GM18868 (cell line): ENCODE results near the gene ZNF827.
A peak's percentile ranks its signal among the peaks of the same experiment; 100 is the strongest.

ENCODE experiments used
- ATAC-seq: cut with Tn5 transposase; IDR thresholded peaks from one replicate; pipeline ENCODE4 v1.9.1; 2021; ENCODE audit warnings: mild to moderate bottlenecking, moderate library complexity; ENCODE audit not compliant: unreplicated experiment

ZNF827 gene

DNA sequence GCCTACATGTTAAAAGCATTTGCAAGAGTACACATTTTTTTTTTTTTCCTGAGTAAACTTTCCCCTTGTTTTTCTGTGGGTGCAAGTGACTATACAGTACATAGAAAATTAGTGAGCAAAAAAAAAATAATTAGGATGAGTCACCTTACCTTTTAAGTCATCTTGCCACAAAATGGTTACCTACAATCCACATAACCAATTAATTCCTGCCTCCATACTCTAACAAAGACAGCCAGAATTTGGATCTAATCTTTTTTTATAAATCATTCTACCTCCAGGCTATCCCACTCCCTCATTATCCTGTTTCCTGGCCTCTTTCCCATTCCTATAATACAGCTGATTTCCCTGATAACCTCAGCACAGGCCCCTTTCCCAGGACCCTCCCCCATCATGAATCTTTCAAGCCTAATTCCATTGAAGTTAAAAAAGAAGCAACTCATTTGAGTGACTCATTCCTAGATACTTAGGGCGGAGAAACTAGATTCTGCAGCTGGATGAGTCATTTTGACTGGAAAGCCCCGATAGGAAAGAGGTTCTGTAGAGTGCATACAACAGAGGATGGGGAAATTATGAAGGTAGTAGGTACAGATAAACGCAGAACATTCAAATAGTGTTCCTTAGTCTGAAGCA is 130.5 kb downstream of the ZNF827 start:
- ATAC-seq: peak; percentile 74

DNA sequence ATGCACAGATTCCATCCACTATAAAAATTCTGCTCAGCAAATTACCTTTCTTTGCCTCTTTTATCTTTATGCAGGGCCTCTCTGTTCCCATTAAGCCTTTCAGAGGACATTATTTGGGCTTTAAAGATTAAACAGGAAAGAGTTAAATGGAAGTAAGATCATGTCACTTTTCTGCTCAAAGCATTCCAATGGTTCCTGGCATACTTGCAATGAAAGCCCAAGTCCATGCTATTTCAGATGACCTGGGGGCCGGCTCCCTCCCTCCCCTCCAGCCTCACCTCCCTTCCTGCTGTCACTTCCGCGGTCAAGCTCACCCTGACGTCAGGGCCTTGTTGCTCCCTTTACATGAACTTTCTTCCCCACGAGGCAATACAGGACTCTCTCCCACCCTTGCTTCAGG is 133.1 kb downstream of the ZNF827 start:
- no peak for ATAC-seq

DNA sequence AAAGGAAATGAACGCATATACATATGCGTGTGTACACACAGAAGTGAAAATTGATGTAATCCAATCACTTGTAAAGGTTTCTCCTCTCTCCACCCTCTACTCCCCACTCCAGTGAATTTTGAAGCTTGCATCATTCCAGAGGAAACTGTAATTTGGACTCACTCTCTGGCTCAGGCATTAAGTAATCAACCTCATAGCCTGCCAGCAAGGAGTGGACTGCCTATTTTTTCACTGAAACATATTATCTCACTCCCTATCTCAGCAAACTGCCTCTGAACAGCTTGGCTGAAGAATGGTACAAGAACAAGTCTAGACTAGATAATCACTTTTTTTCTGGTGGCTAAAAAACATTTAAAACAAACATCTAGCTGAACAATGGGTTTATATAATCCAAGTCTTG is 134.5 kb downstream of the ZNF827 start:
- ATAC-seq: no peak

DNA sequence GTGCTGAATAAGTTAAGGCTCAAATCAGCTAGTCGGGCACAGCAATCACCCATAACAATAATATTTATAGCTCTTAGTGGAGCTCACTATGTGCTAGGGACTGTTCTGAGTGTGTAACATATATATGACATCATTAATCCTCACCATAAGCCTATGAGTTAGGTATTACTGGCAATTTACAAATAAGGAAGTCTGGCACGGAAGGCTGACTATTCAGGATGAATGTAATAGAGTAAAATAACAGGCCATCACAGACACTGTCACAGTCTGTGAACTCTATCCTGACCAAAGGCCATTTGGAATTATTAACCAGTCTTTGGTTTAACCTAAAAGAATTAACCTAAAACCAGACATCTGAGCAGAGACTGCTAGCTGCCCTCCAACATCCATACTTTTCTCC is 139.4 kb downstream of the ZNF827 start:
- no peak for ATAC-seq

DNA sequence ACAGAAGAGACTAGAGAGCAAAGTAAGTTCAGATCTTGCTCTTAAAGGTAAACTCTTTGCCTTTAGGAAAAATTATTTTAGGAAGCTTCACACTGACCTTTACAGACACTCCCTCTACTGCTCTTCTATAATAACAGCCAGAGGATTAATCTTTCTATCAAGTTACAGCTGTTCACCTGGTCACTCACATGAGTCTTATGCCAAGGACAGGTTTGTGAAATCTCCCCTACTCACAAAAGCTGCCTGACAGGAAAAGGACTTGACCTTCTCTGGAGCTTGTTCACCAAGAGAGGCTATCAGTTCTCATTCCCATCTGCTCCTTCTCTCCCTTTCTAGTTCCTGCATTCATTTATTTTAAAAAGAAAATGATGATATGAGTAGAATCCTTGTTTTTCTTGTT is 141.3 kb downstream of the ZNF827 start:
- no peak for ATAC-seq

DNA sequence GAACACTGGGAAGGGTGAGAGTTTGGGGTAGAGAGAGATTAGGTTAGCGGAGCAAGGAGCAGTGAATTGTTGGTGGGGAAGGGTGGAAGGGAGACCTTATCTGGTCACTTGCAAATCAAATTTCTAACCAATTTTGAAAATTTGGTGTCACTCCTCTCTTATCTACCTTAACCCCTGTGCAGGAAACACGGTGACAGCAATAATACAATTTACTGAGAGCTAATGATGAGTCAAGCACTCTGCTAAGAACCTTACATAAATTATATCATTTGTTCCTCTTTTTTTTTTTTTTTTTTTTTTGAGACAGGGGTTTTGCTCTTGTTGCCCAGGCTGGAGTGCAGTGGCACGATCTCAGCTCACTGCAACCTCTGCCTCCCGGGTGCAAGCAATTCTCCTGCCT is 142.3 kb downstream of the ZNF827 start:
- ATAC-seq: no peak

DNA sequence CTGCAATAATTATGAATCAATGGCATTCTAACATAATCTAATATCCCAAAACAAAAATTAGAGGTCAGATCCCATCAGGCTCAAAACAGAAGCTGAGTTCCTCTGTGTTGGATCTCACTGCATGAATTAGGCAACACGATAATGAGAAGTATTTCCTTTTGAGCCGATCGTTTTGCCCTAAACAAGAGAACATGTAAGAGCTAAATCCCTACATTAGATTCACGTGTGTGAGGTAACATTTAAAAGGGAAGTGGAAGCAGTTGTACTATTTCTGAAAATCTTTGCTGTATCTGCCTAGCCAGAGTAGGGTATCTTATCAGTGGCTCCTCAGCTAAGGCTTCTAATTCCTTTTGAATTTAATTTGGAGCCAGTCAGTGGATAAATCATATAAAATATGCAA is 143.1 kb downstream of the ZNF827 start:
- ATAC-seq: no peak

DNA sequence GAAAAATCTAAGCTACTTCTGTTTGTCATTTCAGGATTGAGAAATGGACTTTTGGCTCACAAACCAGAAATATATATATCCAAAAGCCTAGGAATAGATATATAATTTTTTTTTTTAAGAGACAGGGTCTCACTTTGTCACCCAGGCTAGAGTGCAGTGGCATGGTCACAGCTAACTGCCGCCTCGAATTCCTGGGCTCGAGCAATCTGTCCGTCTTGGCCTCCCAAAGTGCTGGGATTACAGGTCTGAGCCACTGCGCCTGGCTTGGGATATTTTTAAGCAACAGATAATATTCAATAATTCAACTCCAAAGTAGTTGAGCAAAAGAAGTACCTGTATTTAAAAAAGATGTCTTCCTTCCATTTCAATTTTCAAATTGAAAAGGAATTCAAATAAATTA is 146.2 kb downstream of the ZNF827 start:
- no peak for ATAC-seq

DNA sequence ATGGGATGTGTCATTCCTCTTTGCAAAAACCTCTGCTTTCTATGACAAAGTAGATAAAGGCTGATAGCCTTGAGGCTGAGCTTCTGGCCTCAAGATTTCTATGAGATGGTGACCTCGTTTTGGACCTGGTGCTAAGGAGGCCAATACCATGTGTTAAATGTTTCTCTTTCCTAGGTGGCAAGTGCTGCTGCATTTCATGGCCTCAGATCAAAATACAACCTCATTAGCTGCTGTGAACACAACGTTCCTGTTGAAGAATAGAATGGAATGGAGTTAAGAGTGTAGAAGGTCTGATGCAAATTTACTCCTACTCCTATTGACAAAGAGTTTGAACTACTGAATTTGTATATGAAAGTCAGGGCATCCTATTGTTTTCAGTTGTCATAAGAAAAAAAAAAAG is 146.6 kb downstream of the ZNF827 start:
- ATAC-seq: no peak

DNA sequence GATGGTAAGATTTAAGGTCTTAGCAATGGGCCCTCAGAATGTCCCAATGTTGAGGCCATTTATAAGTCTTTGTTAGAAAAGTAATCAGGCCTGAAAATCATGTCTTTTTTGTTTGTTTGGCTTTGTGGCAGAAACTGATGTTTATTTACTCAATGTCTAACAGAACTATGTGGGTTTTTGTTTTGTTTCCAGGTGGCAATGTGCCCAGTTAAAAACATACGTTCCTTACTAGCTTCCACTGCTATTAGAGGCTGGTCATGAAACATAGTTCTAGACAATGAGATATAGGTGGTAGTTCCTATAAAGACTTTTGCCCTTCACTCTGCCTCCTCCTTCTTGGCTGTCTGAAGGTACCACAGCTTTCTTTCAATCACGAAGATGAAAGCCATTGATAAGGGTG is 149.9 kb downstream of the ZNF827 start:
- ATAC-seq: no peak

DNA sequence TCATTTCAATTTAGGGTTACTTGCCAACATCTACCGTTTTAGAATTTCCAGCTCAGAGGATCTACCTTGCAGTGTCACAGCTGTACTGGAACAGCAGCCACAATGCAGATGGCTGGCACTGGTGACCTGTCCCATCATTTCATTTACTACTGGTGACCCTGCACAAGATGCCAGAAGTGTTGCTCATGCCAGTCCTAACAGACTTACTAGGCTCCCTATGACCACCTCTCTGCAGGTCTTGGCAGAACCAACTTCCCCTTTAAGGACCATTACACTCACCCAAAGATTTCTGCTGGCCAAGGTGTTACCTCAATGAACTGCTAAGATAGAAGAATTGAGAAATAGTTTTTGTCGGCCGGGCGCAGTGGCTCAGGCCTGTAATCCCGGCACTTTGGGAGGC is 151.8 kb downstream of the ZNF827 start:
- ATAC-seq: no peak

DNA sequence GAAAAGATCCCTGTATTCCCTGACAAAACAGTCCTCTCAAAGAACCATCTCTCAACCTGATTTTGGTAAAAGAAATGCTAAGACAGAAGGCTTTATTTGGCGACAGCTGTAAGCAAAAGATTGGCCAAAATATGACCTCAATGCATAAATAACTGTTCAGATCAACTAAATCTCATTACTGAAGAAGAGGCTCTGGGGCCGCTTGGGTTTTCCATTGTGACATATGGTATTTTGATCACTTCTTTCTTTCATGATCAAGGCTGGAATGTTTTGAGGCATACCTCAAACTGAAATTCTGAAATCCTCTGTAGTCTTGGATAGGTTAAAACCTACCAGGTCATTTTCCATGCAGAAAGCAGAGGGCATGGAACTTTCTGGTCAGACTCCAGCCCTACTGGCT is 152.4 kb downstream of the ZNF827 start:
- ATAC-seq: no peak

DNA sequence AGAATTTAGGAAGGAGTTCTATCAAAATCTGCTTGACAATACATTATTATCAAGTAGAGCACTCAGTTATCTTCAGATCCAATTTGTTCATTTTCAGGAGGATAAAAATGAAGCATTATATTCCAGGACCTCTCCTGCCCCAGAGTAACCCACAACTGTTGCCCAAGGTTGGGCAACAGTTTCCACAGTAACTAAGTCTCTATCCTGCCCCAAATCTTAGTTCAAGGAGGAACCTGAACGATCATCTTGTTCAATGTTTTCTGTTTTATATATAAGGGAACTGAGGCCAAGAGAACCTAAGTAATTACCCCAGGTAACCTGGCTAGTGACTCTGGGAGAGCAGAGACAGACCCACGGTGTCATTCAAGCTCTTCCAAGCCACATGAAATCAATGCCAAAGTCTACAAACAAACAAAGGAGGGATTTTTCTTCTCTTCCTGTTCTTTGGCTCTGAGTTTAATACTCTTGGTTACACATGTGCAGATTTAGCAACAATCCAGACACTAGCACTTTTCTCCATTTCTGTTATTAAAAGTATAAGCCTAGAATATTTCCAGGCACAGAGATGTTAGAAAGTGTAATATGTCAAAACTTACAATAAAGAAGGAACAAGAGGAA is 153.1 kb downstream of the ZNF827 start:
- no peak for ATAC-seq

DNA sequence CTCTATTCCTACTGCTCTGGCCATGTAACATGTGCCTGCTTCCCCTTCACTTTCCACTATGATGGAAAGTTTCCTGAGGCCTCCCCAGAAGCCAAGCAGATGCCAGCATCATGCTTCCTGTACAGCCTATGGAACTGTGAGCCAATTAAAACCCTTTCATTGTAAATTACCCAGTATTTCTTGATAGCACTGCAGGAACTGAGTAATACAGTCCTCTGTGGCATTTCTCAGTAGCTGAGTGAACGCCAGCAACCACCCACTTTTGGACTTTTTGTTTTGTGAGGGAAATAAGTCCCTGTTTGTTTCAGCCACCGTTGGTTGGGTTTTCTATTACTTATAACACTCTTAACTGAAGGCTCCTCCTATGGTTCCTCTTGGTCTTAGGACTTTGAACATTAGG is 154.6 kb downstream of the ZNF827 start:
- ATAC-seq: no peak

DNA sequence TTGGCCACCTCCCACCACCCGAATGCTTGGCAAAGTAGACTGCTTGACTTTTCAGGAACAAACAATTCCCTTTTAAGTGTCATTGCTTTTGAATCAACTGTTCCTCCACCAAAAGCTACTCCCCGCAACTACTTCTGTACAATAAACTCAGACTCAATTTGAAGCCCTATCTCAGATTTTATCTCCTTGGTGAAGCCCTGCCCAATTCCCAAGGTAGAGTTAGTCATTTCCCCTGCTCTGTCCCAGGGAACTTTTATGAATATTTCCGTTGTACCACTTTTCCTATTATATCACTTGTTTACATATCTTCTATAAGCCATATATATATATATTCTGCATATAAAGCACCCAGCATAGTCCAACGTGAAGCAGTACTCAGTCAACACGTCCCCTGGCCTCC is 155.9 kb downstream of the ZNF827 start:
- no peak for ATAC-seq

DNA sequence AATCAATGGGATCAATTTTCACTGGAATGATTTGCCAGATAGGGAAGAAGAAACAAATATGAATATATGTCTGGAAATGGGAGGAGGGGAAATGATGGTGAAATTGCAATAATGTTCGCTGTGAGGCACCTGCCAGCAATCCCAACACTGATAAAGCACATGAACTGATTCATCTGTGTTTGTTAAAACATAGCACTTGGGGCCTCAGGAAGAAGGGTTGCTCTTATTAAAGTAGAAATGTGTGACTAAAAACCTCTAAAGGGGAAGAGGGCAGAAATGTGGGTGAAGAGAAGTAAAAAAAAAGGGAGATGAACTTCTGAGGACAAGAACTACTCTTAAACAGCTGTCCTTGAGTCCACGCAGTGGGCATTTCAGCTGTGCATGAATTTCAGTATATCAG is 157.3 kb downstream of the ZNF827 start:
- no peak for ATAC-seq

DNA sequence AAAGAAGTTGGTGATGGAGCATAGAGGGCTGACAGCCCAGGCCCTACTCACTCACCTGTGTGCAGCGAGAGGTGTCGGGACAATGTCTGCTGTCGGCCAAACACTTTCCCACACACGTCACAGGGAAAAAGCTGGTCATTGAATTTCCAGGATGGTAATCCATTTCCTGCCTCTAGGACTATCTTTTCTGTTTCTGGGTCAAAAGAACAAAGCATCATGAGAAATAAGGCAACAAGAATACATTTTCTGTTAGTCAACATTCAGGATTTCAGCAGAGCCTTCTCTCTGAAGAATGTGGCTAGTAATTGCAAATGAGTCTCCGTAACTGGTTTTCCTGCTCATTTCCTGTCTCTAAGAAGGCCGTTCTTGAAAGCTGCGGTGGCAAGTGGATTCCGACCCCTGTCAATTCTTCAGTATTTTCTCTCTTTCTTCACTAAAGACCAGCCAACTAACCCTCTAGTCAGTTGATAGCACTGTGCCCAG is 159.3 kb downstream of the ZNF827 start:
- ATAC-seq: no peak

DNA sequence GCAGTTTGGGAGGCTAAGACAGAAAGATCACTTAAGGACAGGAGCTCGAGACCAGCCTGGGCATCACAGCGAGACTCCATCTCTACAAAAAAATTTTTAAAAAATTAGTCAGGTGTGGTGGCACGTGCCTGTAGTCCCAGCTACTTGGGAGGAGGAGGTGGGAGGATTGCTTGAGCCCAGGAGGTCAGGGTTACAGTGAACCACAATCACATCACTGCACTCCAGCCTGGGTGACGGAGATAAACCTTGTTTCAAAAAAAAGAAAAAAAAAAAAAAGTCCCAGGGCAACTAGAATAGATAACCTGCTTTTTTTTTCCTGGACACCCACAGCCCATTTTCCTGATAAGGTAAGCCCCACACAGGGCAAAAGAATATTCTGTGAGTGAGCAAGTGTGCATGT is 162.4 kb downstream of the ZNF827 start:
- ATAC-seq: no peak

DNA sequence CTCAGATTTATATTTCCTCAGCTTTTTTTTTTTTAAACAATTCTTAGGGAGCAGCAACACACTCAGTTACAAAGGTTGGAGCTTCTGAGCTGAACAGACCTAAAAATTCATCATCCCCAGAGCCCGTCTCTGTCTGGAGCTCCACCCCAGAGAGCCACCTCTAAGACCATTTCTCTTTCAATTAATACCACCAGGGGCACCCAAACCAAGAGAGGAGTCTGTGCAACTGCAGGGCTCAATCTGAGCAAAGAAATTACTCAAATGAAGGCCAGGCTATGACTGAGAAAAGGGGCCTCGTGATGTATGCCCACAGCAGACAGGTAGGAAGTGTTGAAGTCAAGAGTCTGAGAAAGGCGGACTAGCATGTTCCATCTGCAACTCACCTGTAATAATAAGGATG is 163.2 kb downstream of the ZNF827 start:
- ATAC-seq: no peak

DNA sequence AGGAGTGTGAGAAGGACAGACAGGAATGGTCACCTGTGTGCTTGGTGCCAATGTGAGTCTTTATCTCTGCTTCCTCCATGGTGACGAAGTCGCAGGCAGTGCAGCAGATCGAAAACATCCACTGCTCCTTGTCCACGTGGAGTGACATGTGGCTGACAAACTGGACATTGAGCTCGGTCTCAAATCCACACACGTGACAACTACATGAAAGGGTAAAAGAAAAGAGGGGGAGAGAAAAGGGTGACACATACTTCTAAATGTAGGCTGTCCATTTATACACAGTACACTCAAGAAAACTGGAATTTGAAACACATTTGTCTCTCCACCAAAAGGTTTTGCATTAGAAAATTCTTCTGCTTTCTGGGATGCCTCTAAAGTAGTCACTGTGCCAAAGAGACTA is 164.2 kb downstream of the ZNF827 start:
- ATAC-seq: no peak

DNA sequence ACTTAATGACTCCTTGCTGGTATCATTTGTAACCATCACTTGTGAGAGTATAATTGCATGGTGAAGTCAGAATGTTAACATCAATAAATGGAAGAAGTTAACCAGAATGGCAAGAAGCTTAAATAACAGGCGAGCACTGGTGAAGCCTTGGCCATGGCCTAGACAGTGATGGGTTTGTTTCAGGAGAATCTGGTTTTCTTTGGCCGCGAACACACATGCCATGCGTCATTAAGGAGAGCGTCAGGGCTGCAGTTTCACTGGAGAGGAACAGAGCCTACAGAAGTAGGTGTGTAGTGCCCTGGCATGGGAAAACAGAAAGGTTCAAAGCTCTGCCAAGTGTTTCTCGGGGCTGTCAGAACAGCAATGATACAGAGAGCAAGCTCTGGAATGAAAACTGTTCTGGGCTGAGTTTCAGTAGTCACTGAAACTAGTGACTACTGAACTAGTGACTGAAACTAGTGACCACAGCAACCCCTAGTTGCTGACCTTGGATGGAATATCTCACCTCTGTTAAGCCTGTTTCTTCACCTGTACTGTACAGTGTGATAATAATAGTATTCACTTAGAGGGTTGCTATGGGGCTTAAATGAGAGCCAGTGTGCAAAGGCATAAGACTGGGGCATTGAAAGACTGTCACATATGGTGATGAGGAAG is 164.9 kb downstream of the ZNF827 start:
- peak; percentile 83 for ATAC-seq

DNA sequence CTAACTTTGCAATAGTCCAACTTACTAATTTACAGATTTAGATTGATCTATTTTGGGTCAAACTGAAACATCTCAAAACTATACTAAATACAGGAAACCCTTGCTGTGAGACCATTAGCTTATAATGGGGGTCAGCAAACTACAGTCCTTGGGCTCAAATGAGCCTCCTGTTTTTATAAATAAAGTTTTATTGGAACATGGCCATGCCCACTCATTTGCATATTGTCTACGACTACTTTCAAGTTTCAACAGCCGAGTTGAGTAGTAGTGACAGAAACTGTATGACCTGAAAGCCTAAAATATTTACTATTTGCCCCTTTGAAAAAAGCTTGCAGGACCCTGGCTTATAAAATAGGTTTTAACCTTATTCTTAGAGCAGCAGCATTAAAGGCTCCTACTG is 166.3 kb downstream of the ZNF827 start:
- no peak for ATAC-seq

DNA sequence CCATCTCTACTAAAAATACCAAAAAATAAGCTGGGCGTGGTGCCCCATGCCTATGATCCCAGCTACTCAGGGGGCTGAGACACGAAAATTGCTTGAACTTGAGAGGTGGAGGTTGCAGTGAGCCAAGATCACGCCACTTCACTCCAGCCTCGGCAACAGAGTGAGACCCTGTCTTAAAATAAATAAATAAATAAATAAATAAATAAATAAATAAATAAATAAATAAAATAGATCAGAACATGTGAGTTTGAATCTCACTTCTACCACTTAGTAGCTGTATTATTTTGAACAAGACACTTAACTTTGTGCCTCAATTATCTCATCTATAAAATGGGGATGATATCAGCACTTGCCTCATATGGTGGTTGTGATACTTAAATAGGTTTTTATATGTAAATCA is 168.5 kb downstream of the ZNF827 start:
- ATAC-seq: no peak
